ENCODE data around the gene DCTN3.

Gene DCTN3

GRCh38 chr9:34575241-34575640, 45.1 kb downstream of the DCTN3 start:
- DNase-seq (ENCODE audit: low read depth in 2 of 2, low spot score in 1 of 2), result no peak

GRCh38 chr9:34574571-34574970, 45.7 kb downstream of the DCTN3 start:
- DNase-seq (ENCODE audit: low read depth in 2 of 2, low spot score in 1 of 2), result no peak

- no peak for DNase-seq (ENCODE audit: low read depth in 2 of 2, low spot score in 1 of 2)
Measured at GRCh38 chr9:34573599-34574325, 46.5 kb downstream of the DCTN3 start.

GRCh38 chr9:34572628-34573027, 47.7 kb downstream of the DCTN3 start:
- no peak for DNase-seq (ENCODE audit: low read depth in 2 of 2, low spot score in 1 of 2)

GRCh38 chr9:34572092-34572491, 48.2 kb downstream of the DCTN3 start:
- DNase-seq (ENCODE audit: low read depth in 2 of 2, low spot score in 1 of 2), result no peak

GRCh38 chr9:34571481-34571810, 48.8 kb downstream of the DCTN3 start:
- no peak for DNase-seq (ENCODE audit: low read depth in 2 of 2, low spot score in 1 of 2)

- DNase-seq (ENCODE audit: low read depth in 2 of 2, low spot score in 1 of 2), result no peak
Measured at GRCh38 chr9:34570809-34571480, 49.4 kb downstream of the DCTN3 start.

- no peak for DNase-seq (ENCODE audit: low read depth in 2 of 2, low spot score in 1 of 2)
Measured at GRCh38 chr9:34570376-34570775, 49.9 kb downstream of the DCTN3 start.

- no peak for DNase-seq (ENCODE audit: low read depth in 2 of 2, low spot score in 1 of 2)
Measured at GRCh38 chr9:34568774-34569173, 51.5 kb downstream of the DCTN3 start.

GRCh38 chr9:34568133-34568532, 52.2 kb downstream of the DCTN3 start:
- DNase-seq (ENCODE audit: low read depth in 2 of 2, low spot score in 1 of 2), result no peak

GRCh38 chr9:34566972-34567371, 53.3 kb downstream of the DCTN3 start:
- no peak for DNase-seq (ENCODE audit: low read depth in 2 of 2, low spot score in 1 of 2)

- DNase-seq (ENCODE audit: low read depth in 2 of 2, low spot score in 1 of 2), result no peak
Measured at GRCh38 chr9:34566322-34566721, 54.0 kb downstream of the DCTN3 start.

GRCh38 chr9:34565856-34566255, 54.4 kb downstream of the DCTN3 start:
- no peak for DNase-seq (ENCODE audit: low read depth in 2 of 2, low spot score in 1 of 2)

- DNase-seq (ENCODE audit: low read depth in 2 of 2, low spot score in 1 of 2), result no peak
Measured at GRCh38 chr9:34564617-34565016, 55.7 kb downstream of the DCTN3 start.

Data from stimulated activated CD8-positive, alpha-beta memory T cell treated with anti-CD3 and anti-CD28 coated beads, Interleukin-4, amount 100 ng/mL, for 1 hour (primary cell).